Measurements from ENCODE around the gene OR2M7. TPM values are rescaled to one million over a fixed set of nuclear protein-coding genes. Genes with fewer than 3 reads are reported as not detected.

OR2M7 gene
- total RNA-seq, 1 experiment from 2014 or later: not detected

DNA sequence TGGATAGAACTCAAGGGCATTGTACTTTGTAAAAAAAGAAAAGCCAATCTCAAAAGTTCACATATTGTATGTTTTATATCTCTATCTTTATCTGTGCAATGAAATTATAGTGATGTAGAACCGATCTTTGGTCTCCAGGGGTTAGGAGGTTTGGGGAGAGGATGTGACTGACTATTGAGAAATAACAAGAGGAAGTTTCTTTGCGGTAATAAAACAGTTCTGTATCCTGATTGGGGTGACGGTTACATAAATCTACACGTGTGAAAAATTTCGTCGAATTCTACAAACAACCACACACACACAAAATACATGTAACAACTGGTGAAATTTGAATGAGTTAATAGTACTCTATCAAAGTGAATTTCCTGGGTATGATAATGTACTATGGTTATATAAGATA is 36.0 kb downstream of the OR2M7 start:
- no peak overlapping the region for H2AK5ac ChIP-seq (ENCODE audit: insufficient read length, low read length)
- Mint-ChIP-seq H3K4me1 (no peaks in the 10 kb centered on the region), H3K36me3 (ENCODE audit: insufficient read depth in 1 of 3, low read depth in 3 of 3) (peaks cover 0 to 35% (median 0%) of the 10 kb centered on the region in 3 experiments; a peak in 5 of 7 replicates), H3K27me3 (ENCODE audit: low read depth) (no peaks in the 10 kb centered on the region), H3K27ac (no peak overlapping the region), H3K9me3 (peaks cover 73 to 86% of the 10 kb centered on the region in 2 experiments), H3K4me3 (no peak overlapping the region)
- H4K8ac ChIP-seq (replicated peaks; ENCODE audit: insufficient read length, low read depth, low read length): no peak overlapping the region
- no peak overlapping the region for H2AFZ ChIP-seq (ENCODE audit: low read length)
- no CpG with 5 or more reads among the region's 6 CpGs for WGBS (ENCODE audit: extremely low coverage, insufficient read length, low lambda C conversion rate)
- no peak overlapping the region for H3T11ph ChIP-seq (ENCODE audit: low read length)
- peaks cover 36% of the 10 kb centered on the region for H3K9me3 ChIP-seq (ENCODE audit: control insufficient read depth, low read depth, low read length)
- H3K23me2 ChIP-seq (ENCODE audit: insufficient read length, low read depth, low read length, poor library complexity, severe bottlenecking): no peaks in the 10 kb centered on the region
- no peak overlapping the region for H2BK120ac ChIP-seq (ENCODE audit: low read depth, low read length, poor library complexity, severe bottlenecking)
- no peak for DNase-seq
- H3K4me1 ChIP-seq (ENCODE audit: insufficient read depth, low read length): no peaks in the 10 kb centered on the region
- H2BK15ac ChIP-seq (ENCODE audit: low read depth, low read length): no peak overlapping the region
- no peak overlapping the region for H4K5ac ChIP-seq (ENCODE audit: insufficient read length, low read depth, low read length)
- no peaks in the 10 kb centered on the region for H4K20me1 ChIP-seq (ENCODE audit: control insufficient read depth, insufficient read depth, insufficient read length)
- H3K23ac ChIP-seq (ENCODE audit: insufficient read length, low read depth, low read length): no peak overlapping the region
- no peak overlapping the region for H3K4ac ChIP-seq (ENCODE audit: low read depth, low read length)
- H3K79me2 ChIP-seq (ENCODE audit: insufficient read depth, low read length): no peaks in the 10 kb centered on the region
- H4K91ac ChIP-seq (ENCODE audit: insufficient read length, low read depth, low read length): no peak overlapping the region
- no peak overlapping the region for H2BK20ac ChIP-seq (ENCODE audit: low read depth, low read length, poor library complexity, severe bottlenecking)
- no peak overlapping the region for H3K18ac ChIP-seq (ENCODE audit: insufficient read length, low read depth, low read length)
- no peak overlapping the region for H2BK12ac ChIP-seq (ENCODE audit: insufficient read length, low read depth, low read length)
- no peak overlapping the region for H3K56ac ChIP-seq (ENCODE audit: insufficient read length, low read depth, low read length)
- TF ChIP-seq, protein P1, sequence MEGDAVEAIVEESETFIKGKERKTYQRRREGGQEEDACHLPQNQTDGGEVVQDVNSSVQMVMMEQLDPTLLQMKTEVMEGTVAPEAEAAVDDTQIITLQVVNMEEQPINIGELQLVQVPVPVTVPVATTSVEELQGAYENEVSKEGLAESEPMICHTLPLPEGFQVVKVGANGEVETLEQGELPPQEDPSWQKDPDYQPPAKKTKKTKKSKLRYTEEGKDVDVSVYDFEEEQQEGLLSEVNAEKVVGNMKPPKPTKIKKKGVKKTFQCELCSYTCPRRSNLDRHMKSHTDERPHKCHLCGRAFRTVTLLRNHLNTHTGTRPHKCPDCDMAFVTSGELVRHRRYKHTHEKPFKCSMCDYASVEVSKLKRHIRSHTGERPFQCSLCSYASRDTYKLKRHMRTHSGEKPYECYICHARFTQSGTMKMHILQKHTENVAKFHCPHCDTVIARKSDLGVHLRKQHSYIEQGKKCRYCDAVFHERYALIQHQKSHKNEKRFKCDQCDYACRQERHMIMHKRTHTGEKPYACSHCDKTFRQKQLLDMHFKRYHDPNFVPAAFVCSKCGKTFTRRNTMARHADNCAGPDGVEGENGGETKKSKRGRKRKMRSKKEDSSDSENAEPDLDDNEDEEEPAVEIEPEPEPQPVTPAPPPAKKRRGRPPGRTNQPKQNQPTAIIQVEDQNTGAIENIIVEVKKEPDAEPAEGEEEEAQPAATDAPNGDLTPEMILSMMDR (conservative IDR thresholded peaks at IDR 0.05): no peak
- H3K9ac ChIP-seq (ENCODE audit: extremely low read depth, insufficient read length, low read length): no peak overlapping the region
- no peak overlapping the region for H3K14ac ChIP-seq (ENCODE audit: insufficient read depth, low read length)
- H2BK5ac ChIP-seq (ENCODE audit: insufficient read length, low read length): no peak overlapping the region
- H3K79me1 ChIP-seq (ENCODE audit: insufficient read depth, low read depth, low read length, poor library complexity, severe bottlenecking): no peaks in the 10 kb centered on the region
- no peak overlapping the region for H3K27ac ChIP-seq (ENCODE audit: insufficient read length, low read depth, low read length)
- no peaks in the 10 kb centered on the region for H3K27me3 ChIP-seq (ENCODE audit: insufficient read depth, low read length)
- H3K4me2 ChIP-seq (ENCODE audit: insufficient read depth, insufficient read length, low read length): no peak overlapping the region
